ENCODE measurements around the gene DNER. TPM values are rescaled to one million over a fixed set of nuclear protein-coding genes. Genes with fewer than 3 reads are reported as not detected.
"Not testable (repeated sequence)": the region's sequence is repeated elsewhere in the genome, so short reads cannot be mapped to it uniquely, and the experiment has no call there.

Gene DNER
- total and polyA plus RNA-seq, 2 donors from 2014 or later: 16.5 to 21.9 TPM

- no peaks in the 10 kb centered on the region for H3K36me3 ChIP-seq (ENCODE audit: control insufficient read depth in 2 of 3, insufficient read depth in 3 of 3, low read length in 3 of 3)
- no peak overlapping the region for H3K4me3 ChIP-seq (ENCODE audit: low read length in 3 of 3)
- intact Hi-C loops (cut with DNase I): no loop called here
- FAIRE-seq: no peak
- TF ChIP-seq CTCF (IDR thresholded peaks at IDR 0.05; ENCODE audit: borderline replicate concordance, extremely low read depth, insufficient read depth): no peak
- H3K27ac ChIP-seq (ENCODE audit: low read depth in 2 of 2, low read length in 2 of 2): no peak overlapping the region
- H3K4me1 ChIP-seq (ENCODE audit: control insufficient read depth in 2 of 3, insufficient read depth in 2 of 3, low read depth in 1 of 3, low read length in 3 of 3): no peaks in the 10 kb centered on the region
- no peaks in the 10 kb centered on the region for H3K9me3 ChIP-seq (ENCODE audit: control insufficient read depth in 2 of 3, insufficient read depth in 1 of 3, low read length in 3 of 3)
- no peak overlapping the region for H3K9ac ChIP-seq (ENCODE audit: low read length in 3 of 3)
- H3K27me3 ChIP-seq (ENCODE audit: control insufficient read depth, insufficient read depth, low read length): no peaks in the 10 kb centered on the region
- DNase-seq: peak in 1 of 5 donors; percentile 6
Measured at GRCh38 chr2:229752970-229753729, 38.8 kb upstream of the DNER start.

- Histone ChIP-seq H3K27me3 (ENCODE audit: control insufficient read depth, insufficient read depth, low read length) (no peaks in the 10 kb centered on the region), H3K36me3 (ENCODE audit: control insufficient read depth in 2 of 3, insufficient read depth in 3 of 3, low read length in 3 of 3) (no peaks in the 10 kb centered on the region), H3K27ac (ENCODE audit: low read depth in 2 of 2, low read length in 2 of 2) (no peak overlapping the region), H3K9me3 (ENCODE audit: control insufficient read depth in 2 of 3, insufficient read depth in 1 of 3, low read length in 3 of 3) (no peaks in the 10 kb centered on the region), H3K9ac (ENCODE audit: low read length in 3 of 3) (no peak overlapping the region), H3K4me3 (ENCODE audit: low read length in 3 of 3) (no peak overlapping the region), H3K4me1 (ENCODE audit: control insufficient read depth in 2 of 3, insufficient read depth in 2 of 3, low read depth in 1 of 3, low read length in 3 of 3) (no peaks in the 10 kb centered on the region)
- no peak for TF ChIP-seq CTCF (IDR thresholded peaks at IDR 0.05; ENCODE audit: borderline replicate concordance, extremely low read depth, insufficient read depth)
- DNase-seq (no peak), FAIRE-seq (no peak)
- intact Hi-C loops (cut with DNase I): no loop called here
Measured at GRCh38 chr2:229749779-229750178, 35.4 kb upstream of the DNER start.

GRCh38 chr2:229748950-229749349 lies 34.6 kb upstream of the DNER start:
- H3K36me3 ChIP-seq (ENCODE audit: control insufficient read depth in 2 of 3, insufficient read depth in 3 of 3, low read length in 3 of 3): no peaks in the 10 kb centered on the region
- TF ChIP-seq CTCF (IDR thresholded peaks at IDR 0.05; ENCODE audit: borderline replicate concordance, extremely low read depth, insufficient read depth): no peak
- no peak for DNase-seq
- no peaks in the 10 kb centered on the region for H3K9me3 ChIP-seq (ENCODE audit: control insufficient read depth in 2 of 3, insufficient read depth in 1 of 3, low read length in 3 of 3)
- H3K9ac ChIP-seq (ENCODE audit: low read length in 3 of 3): no peak overlapping the region
- H3K27me3 ChIP-seq (ENCODE audit: control insufficient read depth, insufficient read depth, low read length): no peaks in the 10 kb centered on the region
- intact Hi-C loops (cut with DNase I): no loop called here
- no peaks in the 10 kb centered on the region for H3K4me1 ChIP-seq (ENCODE audit: control insufficient read depth in 2 of 3, insufficient read depth in 2 of 3, low read depth in 1 of 3, low read length in 3 of 3)
- no peak overlapping the region for H3K27ac ChIP-seq (ENCODE audit: low read depth in 2 of 2, low read length in 2 of 2)
- FAIRE-seq: no peak
- no peak overlapping the region for H3K4me3 ChIP-seq (ENCODE audit: low read length in 3 of 3)

- H3K9me3 ChIP-seq (ENCODE audit: control insufficient read depth in 2 of 3, insufficient read depth in 1 of 3, low read length in 3 of 3); H3K27me3 ChIP-seq (ENCODE audit: control insufficient read depth, insufficient read depth, low read length); H3K4me1 ChIP-seq (ENCODE audit: control insufficient read depth in 2 of 3, insufficient read depth in 2 of 3, low read depth in 1 of 3, low read length in 3 of 3); intact Hi-C loops (cut with DNase I); H3K9ac ChIP-seq (ENCODE audit: low read length in 3 of 3); FAIRE-seq; H3K36me3 ChIP-seq (ENCODE audit: control insufficient read depth in 2 of 3, insufficient read depth in 3 of 3, low read length in 3 of 3); DNase-seq; H3K27ac ChIP-seq (ENCODE audit: low read depth in 2 of 2, low read length in 2 of 2); H3K4me3 ChIP-seq (ENCODE audit: low read length in 3 of 3): not testable (repeated sequence)
Measured at GRCh38 chr2:229742691-229743090, 28.3 kb upstream of the DNER start.

All from kidney (tissue), 14 donors.